CD1c-positive myeloid dendritic cell (primary cell): Measurements from ENCODE around the gene LOXL1.

Source experiments
- DNase-seq: peaks from one replicate; pipeline ENCODE4 v3.0.0-alpha.2; 2016; ENCODE audit errors: extremely low spot score

LOXL1 gene

GRCh38 chr15:73899197-73900094, 26.8 kb upstream of the LOXL1 start:
- no peak for DNase-seq

GRCh38 chr15:73900095-73900712, 26.1 kb upstream of the LOXL1 start:
- DNase-seq = no peak

- no peak for DNase-seq
Observed at GRCh38 chr15:73901126-73901810, 25.0 kb upstream of the LOXL1 start.

DNA sequence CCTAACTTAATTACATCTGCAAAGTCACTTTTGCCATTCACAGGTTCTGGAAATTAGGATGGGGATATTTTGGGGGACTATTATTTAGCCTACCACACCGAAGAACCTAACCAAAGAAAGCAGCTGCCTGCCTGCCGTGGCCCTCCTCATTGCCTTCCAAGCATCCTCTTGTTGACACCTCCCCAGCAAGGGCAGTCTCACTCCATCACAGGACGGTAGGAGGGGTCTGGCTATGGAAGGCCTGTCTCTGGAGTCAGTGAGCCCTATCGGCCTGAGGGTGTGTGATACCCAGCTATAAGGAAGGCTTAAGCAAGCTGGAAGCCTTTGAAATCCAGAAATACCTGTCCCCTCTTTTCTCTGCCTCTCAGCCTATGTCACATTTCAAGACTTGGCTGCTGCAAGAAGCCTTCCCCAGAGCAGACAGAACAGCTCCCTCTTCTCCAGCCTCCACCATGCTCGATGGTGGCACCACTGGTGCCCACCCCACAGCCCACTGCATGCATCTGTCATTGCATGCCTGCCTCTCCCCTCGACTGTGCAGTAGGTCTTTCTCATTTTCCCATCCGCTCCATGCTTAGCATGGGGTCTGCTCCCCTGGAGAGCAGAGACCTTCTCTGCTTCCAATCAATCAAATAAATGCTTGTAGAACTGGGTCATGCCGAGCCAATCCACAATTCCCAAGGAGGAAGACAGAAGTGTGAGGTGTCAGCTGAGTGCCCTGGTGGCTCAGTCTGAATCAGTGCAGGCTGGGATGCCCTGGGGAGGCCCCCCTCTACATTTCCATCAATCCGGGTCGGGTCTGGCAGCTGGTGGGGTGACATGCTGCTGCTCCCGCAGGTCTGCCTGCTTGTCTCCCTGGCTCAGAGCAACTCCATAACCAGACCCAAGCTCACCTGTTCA, 23.9 kb upstream of the LOXL1 start:
- no peak for DNase-seq

DNA sequence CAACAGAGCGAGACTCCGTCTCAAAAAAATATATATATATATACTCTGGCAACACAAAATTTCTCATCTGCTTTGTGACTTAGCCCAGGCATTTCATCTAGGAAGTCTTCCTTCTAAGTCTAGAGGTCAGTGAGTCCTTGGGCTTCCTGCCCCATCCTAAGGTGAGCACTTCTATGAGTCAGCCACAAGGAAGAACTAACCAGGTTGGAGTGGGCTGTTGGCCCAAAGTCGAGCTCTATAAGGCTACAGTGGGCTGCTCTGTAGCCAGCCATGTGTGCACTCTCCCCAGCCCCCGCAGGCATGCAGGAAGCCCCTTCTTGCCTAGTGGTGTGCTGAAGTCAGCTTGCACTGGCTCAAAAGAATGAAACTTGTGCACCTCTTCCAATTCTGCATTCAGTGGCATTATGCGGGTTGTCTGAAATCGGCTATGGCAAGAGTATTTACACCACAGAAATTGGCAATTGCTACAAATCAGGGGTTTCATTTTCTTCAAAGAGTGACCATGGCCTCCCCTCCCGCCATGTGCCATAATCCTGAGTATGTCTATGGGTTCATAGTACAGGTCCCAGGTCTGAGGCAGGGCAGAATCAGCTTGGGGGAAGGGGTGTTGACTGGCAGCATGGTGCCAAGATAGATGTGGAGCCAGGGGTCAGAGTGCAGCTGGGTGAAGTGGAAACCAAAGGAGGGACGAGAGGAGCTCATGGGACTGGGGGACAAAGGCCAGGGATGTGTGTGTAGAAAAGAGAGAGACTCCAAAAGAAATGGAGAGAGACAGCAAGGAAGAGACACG, 22.0 kb upstream of the LOXL1 start:
- no peak for DNase-seq

DNA sequence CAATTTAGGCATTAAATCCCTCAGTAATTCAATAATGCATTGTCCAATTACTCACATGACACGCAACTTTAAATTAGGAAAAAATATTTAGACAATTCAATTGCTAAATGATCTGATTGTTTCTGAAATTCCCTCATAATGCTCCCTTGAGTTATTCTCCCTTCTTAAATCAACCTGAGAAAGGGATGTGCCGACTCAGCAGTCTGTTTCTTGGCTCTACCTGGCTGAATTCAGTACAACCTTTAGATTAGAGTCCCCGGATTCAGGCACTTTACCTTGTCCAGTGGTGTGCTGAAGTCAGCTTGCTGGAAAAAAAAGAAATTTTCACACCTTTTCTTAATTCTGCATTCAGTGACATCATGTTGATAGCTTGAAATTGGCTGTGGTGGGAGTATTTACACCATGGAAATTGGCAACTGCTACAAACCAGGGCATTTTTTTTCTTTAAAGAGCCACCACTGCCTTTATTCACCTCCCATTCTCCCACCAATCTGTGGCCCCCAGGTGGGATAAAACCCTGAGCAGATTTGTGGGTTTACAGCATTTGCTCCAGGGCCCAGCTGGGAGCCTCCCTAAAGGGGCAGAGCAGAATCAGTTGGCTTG, 20.9 kb upstream of the LOXL1 start:
- DNase-seq = no peak

GRCh38 chr15:73906346-73907034, 19.8 kb upstream of the LOXL1 start:
- no peak for DNase-seq

GRCh38 chr15:73907035-73907408, 19.2 kb upstream of the LOXL1 start:
- no peak for DNase-seq

DNA sequence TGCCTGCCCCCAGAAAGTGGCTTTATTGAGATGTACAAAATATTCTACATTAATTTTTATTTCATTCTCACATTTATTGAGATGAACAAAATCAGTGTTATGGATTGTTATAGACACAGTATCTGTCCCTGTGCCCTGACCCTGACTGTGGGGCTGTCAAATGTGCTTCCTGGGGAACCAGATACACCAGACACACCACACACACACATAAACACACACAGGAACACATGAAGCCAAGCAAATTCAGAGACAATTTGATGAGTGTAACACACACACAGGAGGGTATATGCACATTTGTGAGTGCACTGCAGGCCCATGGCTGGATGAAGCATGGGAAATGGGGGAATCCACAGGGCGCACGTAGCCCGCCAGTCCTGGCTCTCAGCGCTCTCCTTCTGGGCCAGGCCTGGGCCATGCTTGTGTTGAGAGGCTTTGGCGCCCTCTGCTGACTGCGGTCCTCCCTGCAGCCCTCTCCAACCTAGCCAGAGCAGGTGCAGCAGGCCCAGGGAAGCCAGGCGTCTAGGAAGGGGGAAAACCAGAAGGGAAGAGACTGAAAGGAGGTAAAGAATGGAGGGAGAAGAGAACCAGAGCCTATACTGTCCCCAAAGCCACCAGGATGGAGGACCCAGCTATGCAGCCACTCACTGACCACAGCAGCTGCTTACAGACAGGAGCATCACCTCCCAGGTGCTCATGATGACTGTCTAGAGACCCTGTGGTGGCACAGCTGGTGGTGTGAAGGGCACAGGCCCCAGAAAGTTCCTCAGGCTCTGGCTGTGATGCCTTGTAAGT, 18.0 kb upstream of the LOXL1 start:
- DNase-seq = peak; percentile 73

DNA sequence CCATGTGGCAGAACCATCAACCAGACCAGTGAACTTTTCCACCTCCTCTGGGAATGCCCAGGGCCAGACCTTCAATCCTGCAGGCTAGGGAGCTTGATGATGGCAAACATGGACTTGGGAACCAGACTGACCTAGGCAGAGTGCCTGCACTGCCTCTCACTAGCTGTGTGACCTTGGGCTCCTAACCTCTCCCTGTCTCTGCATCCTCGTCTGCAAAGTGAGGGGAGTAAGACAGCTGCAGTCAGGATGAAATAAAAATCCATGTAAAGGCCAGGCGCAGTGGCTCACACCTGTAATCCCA, 17.5 kb upstream of the LOXL1 start:
- no peak for DNase-seq

- DNase-seq = no peak
Observed at GRCh38 chr15:73909651-73910050, 16.6 kb upstream of the LOXL1 start.

- no peak for DNase-seq
Observed at GRCh38 chr15:73910522-73911303, 15.5 kb upstream of the LOXL1 start.

DNA sequence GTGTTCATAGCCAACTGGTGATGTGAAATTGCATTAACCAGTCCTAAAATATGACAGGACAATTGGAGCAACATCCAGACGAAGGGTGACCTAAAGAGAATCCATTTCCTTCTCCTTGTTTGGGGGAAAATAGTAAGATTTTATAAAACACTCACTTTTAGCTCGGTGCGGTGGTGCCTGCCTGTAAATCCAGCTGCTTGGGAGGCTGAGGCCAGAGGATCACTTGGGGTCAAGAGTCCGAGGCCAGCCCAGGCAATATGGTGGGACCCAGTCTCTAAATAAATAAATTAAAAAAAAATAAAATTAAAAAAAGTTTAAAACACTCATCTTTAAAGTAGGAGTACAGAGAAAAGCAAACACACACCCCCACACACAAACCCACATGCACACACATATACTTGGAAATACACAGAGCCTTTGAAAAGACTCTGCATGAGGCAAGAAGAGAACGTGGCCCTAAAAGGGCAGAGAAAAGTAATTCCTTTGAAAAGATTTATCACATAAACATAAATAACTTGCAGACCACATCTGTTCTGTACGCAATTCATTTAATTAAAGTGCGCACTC, 14.1 kb upstream of the LOXL1 start:
- DNase-seq = no peak

DNA sequence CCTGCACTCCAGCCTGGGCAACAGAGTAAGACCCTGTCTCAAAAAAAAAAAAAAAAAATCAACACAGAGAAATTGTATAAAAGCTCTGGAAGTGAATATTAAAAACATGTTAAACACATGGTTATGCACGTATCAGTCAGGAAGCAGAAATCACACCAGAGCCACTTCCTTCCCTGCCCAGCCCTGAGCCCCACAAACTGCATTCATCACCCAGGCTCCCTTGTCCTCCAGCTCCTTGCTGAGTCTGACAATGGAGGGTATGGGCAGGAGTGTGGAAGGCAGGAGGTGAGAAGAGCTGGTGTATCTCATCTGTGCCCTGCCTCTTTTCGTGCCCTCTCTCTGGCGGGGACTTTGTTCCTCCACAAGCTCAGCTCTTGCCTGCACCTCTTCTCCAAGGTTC, 12.1 kb upstream of the LOXL1 start:
- no peak for DNase-seq

DNA sequence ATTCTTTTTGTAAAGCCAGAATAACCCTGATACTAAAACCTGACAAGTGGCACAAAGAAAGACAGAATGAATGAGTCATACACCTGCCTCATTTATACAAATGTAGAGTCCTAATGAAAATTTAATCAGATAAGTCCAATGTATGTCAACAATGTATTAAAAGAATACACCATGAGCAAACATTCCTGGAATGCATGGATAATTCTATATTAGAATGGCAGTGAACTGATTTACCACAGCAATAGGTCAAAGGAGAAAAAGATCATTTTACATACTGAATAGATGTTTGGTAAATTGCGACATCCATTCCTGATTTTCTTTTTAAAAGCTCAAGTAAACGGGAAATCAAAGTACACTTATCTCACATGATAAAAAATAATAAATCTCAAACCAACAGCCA, 11.2 kb upstream of the LOXL1 start:
- DNase-seq = no peak

GRCh38 chr15:73918784-73919183, 7.5 kb upstream of the LOXL1 start:
- DNase-seq = no peak

- no peak for DNase-seq
Observed at GRCh38 chr15:73919706-73920105, 6.6 kb upstream of the LOXL1 start.

GRCh38 chr15:73921254-73921925, 4.9 kb upstream of the LOXL1 start:
- DNase-seq = no peak
